K562 (cell line): ENCODE measurements around the gene SPOCK3. TPM values are rescaled to one million over a fixed set of nuclear protein-coding genes. Genes with fewer than 3 reads are reported as not detected.

ENCODE experiments used
- ATAC-seq: fragments of 200-7000 bp; cut with Tn5 transposase; 3 replicates; pipeline ENCODE4 v1.9.1; 2020; ENCODE audit warnings: moderate library complexity
- BruUV-seq: library from RNA; stranded (reverse); fragments of 400-500 nt; replicated peaks from 2 replicates; lab custom pipeline; 2021; lab: Mats Ljungman, UMichigan
- CTCF ChIA-PET: fragments of 300-600 bp; formaldehyde crosslinking; extraction: SDS; loops from one replicate; lab custom pipeline; 2021; ENCODE audit warnings: low intra/inter-chr PET ratio; lab: Yijun Ruan, JAX
- POLR2A ChIA-PET: fragments of 300-600, 350-650 bp; sonication (Branson Sonifier 250); formaldehyde crosslinking; extraction: SDS; loops from one replicate; lab custom pipeline; 2021; ENCODE audit warnings: antibody characterized with exemption, inconsistent platforms; lab: Yijun Ruan, JAX
- DNase-seq, 4 experiments: peaks; one replicate each; pipeline versions ENCODE4 v3.0.0 to v3.0.0-alpha.2; 2011 to 2018; ENCODE audit warnings: low spot score in 3 of 4, mixed read lengths in 3 of 4; ENCODE audit errors: extremely low read depth in 1 of 4
- FAIRE-seq: peaks from 2 replicates; lab custom pipeline; 2011; peaks lifted over from hg19 to GRCh38; lab: Jason Lieb, UNC
- H2AFZ ChIP-seq: 2 replicates; pipeline ENCODE4 v1.6.0; 2011; ENCODE audit warnings: low read depth, low read length, control low read depth, inconsistent platforms
- H3K27ac ChIP-seq: fragments of 200-600 bp; 3 replicates; pipeline ENCODE4 v1.8.0; 2011; ENCODE audit warnings: low read depth, mild to moderate bottlenecking, control low read depth, inconsistent platforms, low read length, moderate library complexity, mixed read lengths; ENCODE audit errors: extremely low read depth
- H3K27me3 ChIP-seq, 2 experiments: fragments of 300-600 bp in 1 of 2; 2 replicates in 1 of 2; 3 replicates in 1 of 2; pipeline versions ENCODE4 v1.6.0 to v1.8.0; 2011; ENCODE audit warnings: inconsistent platforms in 2 of 2, low read length in 2 of 2, mild to moderate bottlenecking in 1 of 2, mixed read lengths in 1 of 2, moderate library complexity in 1 of 2; ENCODE audit not compliant: control insufficient read depth in 2 of 2, insufficient read depth in 2 of 2
- H3K36me3 ChIP-seq: fragments of 300-600 bp; 3 replicates; pipeline ENCODE4 v1.8.0; 2011; ENCODE audit warnings: mild to moderate bottlenecking, low read length, inconsistent platforms; ENCODE audit not compliant: control insufficient read depth, insufficient read depth
- H3K4me1 ChIP-seq, 2 experiments: fragments of 200-600 bp in 1 of 2; replicated peaks in 1 of 2; 2 replicates in 1 of 2; 3 replicates in 1 of 2; pipeline versions ENCODE4 v1.5.1 to v1.8.0; 2011; ENCODE audit warnings: inconsistent platforms in 2 of 2, low read length in 2 of 2, mild to moderate bottlenecking in 1 of 2, mixed read lengths in 1 of 2, moderate library complexity in 1 of 2; ENCODE audit not compliant: control insufficient read depth in 2 of 2, insufficient read depth in 2 of 2
- H3K4me2 ChIP-seq: 2 replicates; pipeline ENCODE4 v1.6.1; 2011; ENCODE audit warnings: low read length, control low read depth, inconsistent platforms, mixed read lengths; ENCODE audit not compliant: insufficient read depth
- H3K4me3 ChIP-seq: fragments of 200-600 bp; sonication (generic), shearing (Covaris generic); 2 replicates; pipeline ENCODE4 v1.5.1; 2016; ENCODE audit warnings: control low read depth, inconsistent platforms
- H3K79me2 ChIP-seq: fragments of 200-600 bp; 3 replicates; pipeline ENCODE4 v1.8.0; 2011; ENCODE audit warnings: low read length, inconsistent platforms; ENCODE audit not compliant: control insufficient read depth, insufficient read depth
- H3K9ac ChIP-seq, 2 experiments: 2 replicates each; pipeline versions ENCODE4 v1.6.0 to v1.6.1; 2011; ENCODE audit warnings: low read depth in 2 of 2, low read length in 2 of 2, control low read depth in 1 of 2, inconsistent platforms in 1 of 2, mild to moderate bottlenecking in 1 of 2, mixed read lengths in 1 of 2; ENCODE audit not compliant: insufficient read depth in 1 of 2
- H3K9me1 ChIP-seq: one replicate; pipeline ENCODE4 v1.6.0; 2011; ENCODE audit warnings: inconsistent platforms, mild to moderate bottlenecking, low read length, moderate library complexity; ENCODE audit not compliant: control insufficient read depth, insufficient read depth
- H3K9me3 ChIP-seq: replicated peaks from 2 replicates; pipeline ENCODE4 v1.5.1; 2011; ENCODE audit warnings: low read depth, low read length, inconsistent platforms; ENCODE audit not compliant: control insufficient read depth, insufficient read depth
- H4K20me1 ChIP-seq: replicated peaks from 2 replicates; pipeline ENCODE4 v1.6.1; 2011; ENCODE audit warnings: low read length, inconsistent platforms, mixed read lengths; ENCODE audit not compliant: control insufficient read depth, insufficient read depth
- ADNP ChIP-seq: fragments of 200-800 bp; sonication (Bioruptor generic); IDR thresholded peaks from 2 replicates; pipeline ENCODE4 v1.6.1; 2016; ENCODE audit warnings: missing genetic modification characterization, missing compliant biosample characterization
- ETS2 ChIP-seq: IDR thresholded peaks from 2 replicates; pipeline ENCODE4 v1.6.1; 2016; ENCODE audit warnings: borderline replicate concordance, missing genetic modification characterization, mild to moderate bottlenecking, moderate library complexity, missing compliant biosample characterization; ENCODE audit not compliant: poor library complexity, severe bottlenecking
- ETV6 ChIP-seq, 3 experiments: fragments of 150-350 bp in 1 of 3; sonication (generic) in 1 of 3; formaldehyde crosslinking in 1 of 3; IDR thresholded peaks; 2 replicates each; pipeline versions ENCODE4 v1.6.1 to v1.8.0; 2014 to 2022; ENCODE audit warnings: borderline replicate concordance in 2 of 3, low read depth in 2 of 3, antibody characterized with exemption in 1 of 3, low read length in 1 of 3, mild to moderate bottlenecking in 1 of 3, missing genetic modification reagents in 1 of 3
- FIP1L1 ChIP-seq: fragments of 200-400 bp; formaldehyde crosslinking; IDR thresholded peaks from 2 replicates; pipeline ENCODE4 v1.6.1; 2018; ENCODE audit warnings: mild to moderate bottlenecking, low read depth, low read length; ENCODE audit not compliant: poor library complexity, severe bottlenecking
- HNRNPLL ChIP-seq: fragments of 200-400 bp; formaldehyde crosslinking; IDR thresholded peaks from 2 replicates; pipeline ENCODE4 v1.6.1; 2017; ENCODE audit warnings: low read length, low read depth, mild to moderate bottlenecking; ENCODE audit not compliant: poor library complexity, severe bottlenecking
- HNRNPUL1 ChIP-seq: fragments of 200-400 bp; formaldehyde crosslinking; IDR thresholded peaks from 2 replicates; pipeline ENCODE4 v1.6.1; 2017; ENCODE audit warnings: low read length
- NELFE ChIP-seq: IDR thresholded peaks from 2 replicates; pipeline ENCODE4 v1.6.1; 2011; ENCODE audit warnings: mild to moderate bottlenecking; ENCODE audit not compliant: insufficient read depth, insufficient read length
- PHB2 ChIP-seq: fragments of 450-650 bp; IDR thresholded peaks from 2 replicates; pipeline ENCODE4 v1.6.1; 2017; ENCODE audit warnings: low read depth
- PHF21A ChIP-seq: fragments of 450-650 bp; IDR thresholded peaks from 2 replicates; pipeline ENCODE4 v1.6.1; 2017; ENCODE audit warnings: low read depth, borderline replicate concordance
- TAF9B ChIP-seq: fragments of 450-650 bp; IDR thresholded peaks from 2 replicates; pipeline ENCODE4 v1.6.1; 2018; ENCODE audit warnings: mild to moderate bottlenecking; ENCODE audit not compliant: partially characterized antibody
- TCFL5 ChIP-seq: fragments of 250-450 bp; sonication (Bioruptor Pico); conservative IDR thresholded peaks from 2 replicates; pipeline ENCODE4 v1.6.1; 2021; ENCODE audit warnings: mild to moderate bottlenecking, moderate library complexity, matching md5 sums
- ZKSCAN8 ChIP-seq: fragments of 200-800 bp; sonication (Bioruptor generic); IDR thresholded peaks from 2 replicates; pipeline ENCODE4 v1.6.1; 2016; ENCODE audit warnings: missing genetic modification characterization, missing compliant biosample characterization
- ZNF316 ChIP-seq: fragments of 450-650 bp; IDR thresholded peaks from 2 replicates; pipeline ENCODE4 v1.6.1; 2016
- ZNF668 ChIP-seq: fragments of 250-450 bp; sonication (Bioruptor Pico); IDR thresholded peaks from 2 replicates; pipeline ENCODE4 v1.8.0; 2022; ENCODE audit warnings: mild to moderate bottlenecking, inconsistent platforms
- WGBS: fragments of 100-300 bp; shearing (Covaris generic); methylation state at CpG from one replicate; pipeline ENCODE4 v1.1.6; 2016; ENCODE audit warnings: low coverage, mixed read lengths; ENCODE audit not compliant: insufficient coverage; ENCODE audit errors: missing lambda C conversion rate; 5-methylcytosine and 5-hydroxymethylcytosine counted together
- in situ Hi-C: fragments of 300-500 bp; cut with MboI; formaldehyde crosslinking; loops from 4 replicates; pipeline ENCODE4 v1.15.0; 2018; ENCODE audit warnings: inconsistent platforms, mixed read lengths
- intact Hi-C: fragments of 100-400 bp; cut with micrococcal nuclease; formaldehyde crosslinking; loops from 2 replicates; pipeline ENCODE4 v1.14.2; 2022
- polyA plus RNA-seq, 8 experiments: library from polyadenylated mRNA; depleted of rRNA in 4 of 8; stranded (reverse) in 5 of 8; unstranded in 3 of 8; fragments of >200 nt; fragmentation: Nextera tagmentation in 2 of 8; fragmentation: Illumina TruSeq in 1 of 8; extraction: Ambion mirVana in 2 of 8; extraction: Trizol in 1 of 8; gene quantifications; 2 replicates each; pipeline versions ENCODE4 v1.2.1 to v1.2.3, GENCODE V29; 2011 to 2014; ENCODE audit warnings: inconsistent platforms in 1 of 8, missing spikeins in 1 of 8
- total RNA-seq, 7 experiments: library from RNA; depleted of rRNA in 6 of 7; stranded (reverse); fragments of >200 nt in 6 of 7; fragmentation: Illumina TruSeq in 2 of 7; extraction: Trizol in 2 of 7; gene quantifications; 2 replicates each; pipeline versions ENCODE4 v1.2.1 to v1.2.3, GENCODE V29; 2011 to 2021; ENCODE audit warnings: low replicate concordance in 1 of 7
- TF ChIP-seq, protein P1 (sequence below): fragments of 450-650 bp; IDR thresholded peaks from 2 replicates; pipeline ENCODE4 v1.6.1; 2016; ENCODE audit warnings: low read depth

The SPOCK3 gene
- total and polyA plus RNA-seq, 9 of the 15 experiments (the other 6 are each of a cell fraction or from before 2014, with no cell fraction given), result not detected

DNA sequence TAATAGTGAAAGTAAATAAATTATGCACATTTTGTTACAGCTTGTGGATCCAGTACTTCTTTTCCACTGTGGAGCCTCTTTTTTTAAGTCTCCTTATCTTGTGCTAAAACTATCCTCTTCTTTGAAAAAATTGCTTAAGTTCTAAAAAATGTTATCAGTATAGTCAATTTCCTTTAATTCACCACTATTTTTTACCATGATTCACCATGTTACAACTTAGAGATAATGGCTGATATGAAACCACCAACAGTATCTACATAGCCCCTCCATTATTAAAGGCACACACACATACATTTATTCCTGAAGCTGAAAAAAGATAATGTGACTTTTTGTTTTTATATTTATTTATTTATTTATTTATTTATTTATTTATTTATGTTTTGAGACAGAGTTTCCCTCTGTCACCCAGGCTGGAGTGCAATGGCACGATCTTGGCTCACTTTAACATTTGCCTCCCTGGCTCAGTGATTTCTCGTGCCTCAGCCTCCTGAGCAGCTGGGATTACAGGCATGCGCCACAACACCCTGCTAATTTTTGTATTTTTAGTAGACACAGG lies 243.2 kb downstream of the SPOCK3 start:
- Histone ChIP-seq H2AFZ (no peak overlapping the region), H3K4me3 (no peak overlapping the region), H3K4me2 (no peak overlapping the region), H3K27me3 (no peaks in the 10 kb centered on the region), H3K36me3 (no peaks in the 10 kb centered on the region), H3K9ac (no peak overlapping the region), H3K4me1 (no peaks in the 10 kb centered on the region), H3K27ac (no peak overlapping the region), H3K9me3 (no peaks in the 10 kb centered on the region), H3K79me2 (no peaks in the 10 kb centered on the region), H3K9me1 (no peaks in the 10 kb centered on the region), H4K20me1 (no peaks in the 10 kb centered on the region)
- DNase-seq (no peak), FAIRE-seq (no peak), ATAC-seq (no peak)
- BruUV-seq, result no TSS peak
- TF ChIP-seq TCFL5 (no peak), HNRNPLL (no peak), FIP1L1 (no peak), PHF21A (no peak), PHB2 (no peak), ZKSCAN8 (CRISPR knock-in tag) (no peak), NELFE (no peak), ZNF668 (CRISPR knock-in tag) (no peak), ETS2 (tag) (no peak), TAF9B (no peak), ETV6 (IDR thresholded peaks at IDR 0.05; ENCODE audit: borderline replicate concordance in 1 of 2, low read depth in 2 of 2, low read length in 1 of 2) (no peak), ETV6 (CRISPR knock-in tag; IDR thresholded peaks at IDR 0.05; ENCODE audit: borderline replicate concordance) (no peak), ZNF316 (no peak), HNRNPUL1 (no peak), ADNP (tag) (no peak)
- TF ChIP-seq, protein P1, sequence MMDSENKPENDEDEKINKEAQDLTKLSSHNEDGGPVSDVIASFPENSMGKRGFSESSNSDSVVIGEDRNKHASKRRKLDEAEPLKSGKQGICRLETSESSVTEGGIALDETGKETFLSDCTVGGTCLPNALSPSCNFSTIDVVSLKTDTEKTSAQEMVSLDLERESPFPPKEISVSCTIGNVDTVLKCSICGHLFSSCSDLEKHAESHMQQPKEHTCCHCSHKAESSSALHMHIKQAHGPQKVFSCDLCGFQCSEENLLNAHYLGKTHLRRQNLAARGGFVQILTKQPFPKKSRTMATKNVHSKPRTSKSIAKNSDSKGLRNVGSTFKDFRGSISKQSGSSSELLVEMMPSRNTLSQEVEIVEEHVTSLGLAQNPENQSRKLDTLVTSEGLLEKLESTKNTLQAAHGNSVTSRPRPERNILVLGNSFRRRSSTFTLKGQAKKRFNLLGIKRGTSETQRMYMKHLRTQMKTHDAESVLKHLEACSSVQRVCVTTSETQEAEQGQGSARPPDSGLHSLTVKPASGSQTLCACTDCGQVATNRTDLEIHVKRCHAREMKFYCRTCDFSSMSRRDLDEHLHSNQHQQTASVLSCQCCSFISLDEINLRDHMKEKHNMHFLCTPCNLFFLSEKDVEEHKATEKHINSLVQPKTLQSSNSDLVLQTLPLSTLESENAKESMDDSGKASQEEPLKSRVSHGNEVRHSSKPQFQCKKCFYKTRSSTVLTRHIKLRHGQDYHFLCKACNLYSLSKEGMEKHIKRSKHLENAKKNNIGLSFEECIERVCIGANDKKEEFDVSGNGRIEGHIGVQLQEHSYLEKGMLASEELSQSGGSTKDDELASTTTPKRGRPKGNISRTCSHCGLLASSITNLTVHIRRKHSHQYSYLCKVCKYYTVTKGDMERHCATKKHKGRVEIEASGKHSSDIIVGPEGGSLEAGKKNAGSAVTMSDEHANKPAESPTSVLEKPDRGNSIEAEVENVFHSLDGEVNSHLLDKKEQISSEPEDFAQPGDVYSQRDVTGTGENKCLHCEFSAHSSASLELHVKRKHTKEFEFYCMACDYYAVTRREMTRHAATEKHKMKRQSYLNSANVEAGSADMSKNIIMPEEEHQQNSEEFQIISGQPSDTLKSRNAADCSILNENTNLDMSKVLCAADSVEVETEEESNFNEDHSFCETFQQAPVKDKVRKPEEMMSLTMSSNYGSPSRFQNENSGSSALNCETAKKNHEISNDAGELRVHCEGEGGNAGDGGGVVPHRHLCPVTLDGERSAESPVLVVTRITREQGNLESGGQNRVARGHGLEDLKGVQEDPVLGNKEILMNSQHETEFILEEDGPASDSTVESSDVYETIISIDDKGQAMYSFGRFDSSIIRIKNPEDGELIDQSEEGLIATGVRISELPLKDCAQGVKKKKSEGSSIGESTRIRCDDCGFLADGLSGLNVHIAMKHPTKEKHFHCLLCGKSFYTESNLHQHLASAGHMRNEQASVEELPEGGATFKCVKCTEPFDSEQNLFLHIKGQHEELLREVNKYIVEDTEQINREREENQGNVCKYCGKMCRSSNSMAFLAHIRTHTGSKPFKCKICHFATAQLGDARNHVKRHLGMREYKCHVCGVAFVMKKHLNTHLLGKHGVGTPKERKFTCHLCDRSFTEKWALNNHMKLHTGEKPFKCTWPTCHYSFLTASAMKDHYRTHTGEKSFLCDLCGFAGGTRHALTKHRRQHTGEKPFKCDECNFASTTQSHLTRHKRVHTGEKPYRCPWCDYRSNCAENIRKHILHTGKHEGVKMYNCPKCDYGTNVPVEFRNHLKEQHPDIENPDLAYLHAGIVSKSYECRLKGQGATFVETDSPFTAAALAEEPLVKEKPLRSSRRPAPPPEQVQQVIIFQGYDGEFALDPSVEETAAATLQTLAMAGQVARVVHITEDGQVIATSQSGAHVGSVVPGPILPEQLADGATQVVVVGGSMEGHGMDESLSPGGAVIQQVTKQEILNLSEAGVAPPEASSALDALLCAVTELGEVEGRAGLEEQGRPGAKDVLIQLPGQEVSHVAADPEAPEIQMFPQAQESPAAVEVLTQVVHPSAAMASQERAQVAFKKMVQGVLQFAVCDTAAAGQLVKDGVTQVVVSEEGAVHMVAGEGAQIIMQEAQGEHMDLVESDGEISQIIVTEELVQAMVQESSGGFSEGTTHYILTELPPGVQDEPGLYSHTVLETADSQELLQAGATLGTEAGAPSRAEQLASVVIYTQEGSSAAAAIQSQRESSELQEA, result no peak
- CTCF ChIA-PET, result no interaction called here
- WGBS, result 2% methylated on average over 3 of the region's 3 CpGs
- in situ Hi-C loops (no loop called here), intact Hi-C loops (no loop called here)
- POLR2A ChIA-PET, result no interaction called here
